GM21390 (cell line): ENCODE measurements around the gene DYDC2.

Source experiments
- ATAC-seq: cut with Tn5 transposase; IDR thresholded peaks from one replicate; pipeline ENCODE4 v1.9.1; 2021; ENCODE audit not compliant: unreplicated experiment

Gene DYDC2

GRCh38 chr10:80365510-80365909 is 8.9 kb downstream of the DYDC2 start:
- no peak for ATAC-seq

GRCh38 chr10:80371467-80371866 is 14.9 kb downstream of the DYDC2 start:
- no peak for ATAC-seq

- no peak for ATAC-seq
These were observed 16.1 kb downstream of the DYDC2 start for GRCh38 chr10:80372675-80373074.

- no peak for ATAC-seq
These were observed 16.9 kb downstream of the DYDC2 start for GRCh38 chr10:80373502-80373901.

GRCh38 chr10:80379701-80380100 is 23.1 kb downstream of the DYDC2 start:
- ATAC-seq, result no peak

GRCh38 chr10:80380185-80380584 is 23.6 kb downstream of the DYDC2 start:
- ATAC-seq, result no peak

- ATAC-seq, result peak; percentile 67
These were observed 26.4 kb downstream of the DYDC2 start for GRCh38 chr10:80382989-80383388.

GRCh38 chr10:80390740-80391139 is 34.2 kb downstream of the DYDC2 start:
- no peak for ATAC-seq

GRCh38 chr10:80392250-80392649 is 35.7 kb downstream of the DYDC2 start:
- ATAC-seq, result no peak

GRCh38 chr10:80394358-80394916 is 37.9 kb downstream of the DYDC2 start:
- no peak for ATAC-seq

- no peak for ATAC-seq
These were observed 40.4 kb downstream of the DYDC2 start for GRCh38 chr10:80397014-80397413.

GRCh38 chr10:80400136-80400804 is 43.7 kb downstream of the DYDC2 start:
- ATAC-seq, result no peak

- ATAC-seq, result no peak
These were observed 48.5 kb downstream of the DYDC2 start for GRCh38 chr10:80405035-80405434.

- no peak for ATAC-seq
These were observed 49.0 kb downstream of the DYDC2 start for GRCh38 chr10:80405626-80406025.

GRCh38 chr10:80406204-80406603 is 49.6 kb downstream of the DYDC2 start:
- ATAC-seq, result no peak

GRCh38 chr10:80407812-80408241 is 51.2 kb downstream of the DYDC2 start:
- peak; percentile 27 for ATAC-seq

GRCh38 chr10:80408242-80409101 is 51.9 kb downstream of the DYDC2 start, which contains the start of gene PRXL2A:
Gene PRXL2A (plus strand): TSS chr10:80408551. CDS start chr10:80420468, 11,917 bp downstream.
- ATAC-seq, result peak; percentile 95

GRCh38 chr10:80409121-80409520 is 52.5 kb downstream of the DYDC2 start:
- ATAC-seq, result no peak

- no peak for ATAC-seq
These were observed 53.5 kb downstream of the DYDC2 start for GRCh38 chr10:80410122-80410521.

- no peak for ATAC-seq
These were observed 54.1 kb downstream of the DYDC2 start for GRCh38 chr10:80410578-80411145.

- ATAC-seq, result no peak
These were observed 54.7 kb downstream of the DYDC2 start for GRCh38 chr10:80411267-80411668.
